Renal cortex interstitium (tissue), 15 donors: ENCODE results near the gene ALG2. TPM values are rescaled to one million over a fixed set of nuclear protein-coding genes. Genes with fewer than 3 reads are reported as not detected.

Experiments used
- DNase-seq, 11 donors: peaks; one replicate each; pipeline ENCODE4 v3.0.0-alpha.2; 2013; ENCODE audit warnings: low read depth in 9 of 11, low spot score in 4 of 11; ENCODE audit errors: extremely low read depth in 1 of 11
- long read RNA-seq, 16 experiments: transcript quantifications; one replicate each; lab custom pipeline, GENCODE V29; 2026
- polyA plus RNA-seq, 3 donors: library from polyadenylated mRNA; unstranded; fragments of 120-200 nt; gene quantifications; one replicate each; pipeline ENCODE4 v1.2.1, GENCODE V29; 2013; ENCODE audit not compliant: insufficient read length in 3 of 3

The ALG2 gene, protein sequence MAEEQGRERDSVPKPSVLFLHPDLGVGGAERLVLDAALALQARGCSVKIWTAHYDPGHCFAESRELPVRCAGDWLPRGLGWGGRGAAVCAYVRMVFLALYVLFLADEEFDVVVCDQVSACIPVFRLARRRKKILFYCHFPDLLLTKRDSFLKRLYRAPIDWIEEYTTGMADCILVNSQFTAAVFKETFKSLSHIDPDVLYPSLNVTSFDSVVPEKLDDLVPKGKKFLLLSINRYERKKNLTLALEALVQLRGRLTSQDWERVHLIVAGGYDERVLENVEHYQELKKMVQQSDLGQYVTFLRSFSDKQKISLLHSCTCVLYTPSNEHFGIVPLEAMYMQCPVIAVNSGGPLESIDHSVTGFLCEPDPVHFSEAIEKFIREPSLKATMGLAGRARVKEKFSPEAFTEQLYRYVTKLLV
- polyA plus RNA-seq = 10 to 100 TPM; 42.7 to 49.4 (median 45.2) TPM
- long read RNA-seq, donor 1, transcript ALG2-203 (2 exons, 1,880 nt) = major isoform, 16 of 20 reads
- long read RNA-seq, donor 1, partial matches to known transcripts = 0 of 20 reads
- long read RNA-seq, donor 1, other reads (novel, unspliced or antisense) = 0 of 20 reads
- long read RNA-seq, donor 2, transcript ALG2-203 (2 exons, 1,880 nt) = major isoform, 14 of 17 reads
- long read RNA-seq, donor 2, partial matches to known transcripts = 0 of 17 reads
- long read RNA-seq, donor 2, other reads (novel, unspliced or antisense) = 0 of 17 reads
- long read RNA-seq, donor 3, transcript ALG2-203 (2 exons, 1,880 nt) = major isoform, 23 of 874 reads
- long read RNA-seq, donor 3, partial matches to known transcripts = 308 of 874 reads
- long read RNA-seq, donor 3, other reads (novel, unspliced or antisense) = 541 of 874 reads
- long read RNA-seq, donor 4, transcript ALG2-203 (2 exons, 1,880 nt) = major isoform, 21 of 21 reads
- long read RNA-seq, donor 4, partial matches to known transcripts = 0 of 21 reads
- long read RNA-seq, donor 4, other reads (novel, unspliced or antisense) = 0 of 21 reads
- long read RNA-seq, donor 5 = 0 reads
- long read RNA-seq, donor 6, transcript ALG2-203 (2 exons, 1,880 nt) = major isoform, 15 of 19 reads
- long read RNA-seq, donor 6, partial matches to known transcripts = 0 of 19 reads
- long read RNA-seq, donor 6, other reads (novel, unspliced or antisense) = 0 of 19 reads
- long read RNA-seq, donor 7, transcript ALG2-203 (2 exons, 1,880 nt) = major isoform, 24 of 28 reads
- long read RNA-seq, donor 7, partial matches to known transcripts = 0 of 28 reads
- long read RNA-seq, donor 7, other reads (novel, unspliced or antisense) = 0 of 28 reads
- long read RNA-seq, donor 8, transcript ALG2-201 (3 exons, 2,966 nt) = minor isoform, 5 of 840 reads
- long read RNA-seq, donor 8, transcript ALG2-203 (2 exons, 1,880 nt) = major isoform, 35 of 840 reads
- long read RNA-seq, donor 8, partial matches to known transcripts = 201 of 840 reads
- long read RNA-seq, donor 8, other reads (novel, unspliced or antisense) = 599 of 840 reads
- long read RNA-seq, donor 9, transcript ALG2-203 (2 exons, 1,880 nt) = major isoform, 30 of 32 reads
- long read RNA-seq, donor 9, partial matches to known transcripts = 0 of 32 reads
- long read RNA-seq, donor 9, other reads (novel, unspliced or antisense) = 0 of 32 reads
- long read RNA-seq, donor 10, transcript ALG2-203 (2 exons, 1,880 nt) = major isoform, 22 of 25 reads
- long read RNA-seq, donor 10, partial matches to known transcripts = 0 of 25 reads
- long read RNA-seq, donor 10, other reads (novel, unspliced or antisense) = 0 of 25 reads
- long read RNA-seq, donor 11, transcript ALG2-203 (2 exons, 1,880 nt) = major isoform, 12 of 477 reads
- long read RNA-seq, donor 11, partial matches to known transcripts = 111 of 477 reads
- long read RNA-seq, donor 11, other reads (novel, unspliced or antisense) = 351 of 477 reads
- long read RNA-seq, donor 12, transcript ALG2-203 (2 exons, 1,880 nt) = major isoform, 6 of 8 reads
- long read RNA-seq, donor 12, partial matches to known transcripts = 0 of 8 reads
- long read RNA-seq, donor 12, other reads (novel, unspliced or antisense) = 0 of 8 reads
- long read RNA-seq, donor 13 = 0 reads
- long read RNA-seq, donor 14, transcript ALG2-203 (2 exons, 1,880 nt) = major isoform, 25 of 27 reads
- long read RNA-seq, donor 14, partial matches to known transcripts = 0 of 27 reads
- long read RNA-seq, donor 14, other reads (novel, unspliced or antisense) = 0 of 27 reads
- long read RNA-seq, donor 15, transcript ALG2-203 (2 exons, 1,880 nt) = major isoform, 14 of 15 reads
- long read RNA-seq, donor 15, partial matches to known transcripts = 0 of 15 reads
- long read RNA-seq, donor 15, other reads (novel, unspliced or antisense) = 0 of 15 reads
- long read RNA-seq, donor 16, transcript ALG2-203 (2 exons, 1,880 nt) = major isoform, 39 of 46 reads
- long read RNA-seq, donor 16, transcript ALG2-201 (3 exons, 2,966 nt) = minor isoform, 7 of 46 reads
- long read RNA-seq, donor 16, partial matches to known transcripts = 0 of 46 reads
- long read RNA-seq, donor 16, other reads (novel, unspliced or antisense) = 0 of 46 reads

DNA sequence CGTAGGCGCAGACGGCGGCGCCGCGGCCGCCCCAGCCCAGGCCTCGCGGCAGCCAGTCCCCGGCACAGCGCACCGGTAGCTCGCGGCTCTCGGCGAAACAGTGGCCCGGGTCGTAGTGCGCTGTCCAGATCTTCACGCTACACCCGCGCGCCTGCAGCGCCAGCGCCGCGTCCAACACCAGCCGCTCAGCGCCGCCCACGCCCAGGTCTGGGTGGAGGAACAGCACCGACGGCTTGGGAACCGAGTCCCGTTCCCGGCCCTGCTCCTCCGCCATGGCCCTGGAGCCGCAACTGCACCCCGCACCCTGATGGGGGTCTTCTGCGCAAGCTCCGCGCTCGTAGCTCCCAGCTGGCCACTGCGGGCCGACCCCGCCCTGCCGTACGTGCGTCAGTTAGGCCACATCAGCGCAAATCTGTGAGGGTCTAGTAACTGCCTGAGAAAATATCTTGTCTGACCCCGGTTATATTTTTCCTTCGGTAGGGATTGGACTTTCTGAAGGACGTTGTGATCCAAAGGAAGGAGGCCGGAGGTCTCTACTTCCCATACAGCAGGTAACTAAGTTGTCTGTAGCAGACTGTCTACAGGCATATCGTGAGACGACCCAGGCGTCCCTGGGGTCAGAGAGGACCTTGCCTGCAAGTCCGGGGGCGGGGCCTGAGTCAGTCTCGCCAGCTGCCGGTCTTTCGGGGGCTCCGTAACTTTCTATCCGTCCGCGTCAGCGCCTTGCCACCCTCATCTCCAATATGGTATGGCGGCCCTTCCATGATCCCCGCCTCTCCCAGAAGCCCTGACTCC lies at the start of gene ALG2, which contains the start of gene SEC61B:
TSS of gene ALG2 (minus strand) at position 322 of the 795 bp plus-strand sequence. CDS start at position 274, 48 bp downstream.
TSS of gene SEC61B (plus strand) at position 662 of the 795 bp plus-strand sequence. CDS start at position 744, 82 bp downstream.
- peak; percentile 83 to 97 (median 92) for DNase-seq

DNA sequence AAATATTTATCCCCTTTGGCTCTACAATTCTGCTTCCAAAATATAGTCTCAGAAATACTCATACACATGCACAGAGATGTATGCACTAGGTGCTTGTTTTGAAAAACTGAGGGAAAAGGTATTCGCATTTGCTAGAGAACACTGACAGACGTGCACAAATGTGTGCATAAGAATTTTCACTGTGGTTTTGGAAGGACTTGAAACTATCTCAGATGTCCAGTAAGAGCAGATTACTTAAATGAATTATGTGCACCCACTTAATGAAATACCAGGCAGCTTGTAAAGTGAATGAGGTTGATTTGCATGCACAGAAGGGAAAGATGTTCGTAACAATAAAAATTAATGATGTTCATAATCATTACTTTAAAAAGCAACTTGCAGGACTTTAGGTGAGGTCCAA lies 48.7 kb upstream of the ALG2 start:
- DNase-seq = no peak

DNA sequence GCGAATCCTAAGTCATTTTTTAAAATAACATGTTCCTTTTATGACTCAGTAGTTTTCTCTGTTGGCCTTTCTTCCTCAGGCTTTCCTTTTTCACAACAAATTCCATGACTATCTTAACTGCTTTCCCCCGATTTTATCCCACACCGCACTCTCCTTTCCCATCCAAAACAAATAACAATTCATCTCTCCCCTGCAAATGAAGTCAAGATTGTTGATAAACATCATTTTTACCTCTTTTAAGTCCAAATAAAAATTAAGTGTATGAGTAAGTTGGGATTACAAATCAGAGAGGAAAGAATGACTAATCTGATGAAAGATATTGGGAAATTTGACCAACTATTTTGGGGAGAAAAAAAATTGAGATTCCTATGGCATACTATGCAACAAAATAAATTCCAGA lies 47.7 kb upstream of the ALG2 start:
- no peak for DNase-seq

DNA sequence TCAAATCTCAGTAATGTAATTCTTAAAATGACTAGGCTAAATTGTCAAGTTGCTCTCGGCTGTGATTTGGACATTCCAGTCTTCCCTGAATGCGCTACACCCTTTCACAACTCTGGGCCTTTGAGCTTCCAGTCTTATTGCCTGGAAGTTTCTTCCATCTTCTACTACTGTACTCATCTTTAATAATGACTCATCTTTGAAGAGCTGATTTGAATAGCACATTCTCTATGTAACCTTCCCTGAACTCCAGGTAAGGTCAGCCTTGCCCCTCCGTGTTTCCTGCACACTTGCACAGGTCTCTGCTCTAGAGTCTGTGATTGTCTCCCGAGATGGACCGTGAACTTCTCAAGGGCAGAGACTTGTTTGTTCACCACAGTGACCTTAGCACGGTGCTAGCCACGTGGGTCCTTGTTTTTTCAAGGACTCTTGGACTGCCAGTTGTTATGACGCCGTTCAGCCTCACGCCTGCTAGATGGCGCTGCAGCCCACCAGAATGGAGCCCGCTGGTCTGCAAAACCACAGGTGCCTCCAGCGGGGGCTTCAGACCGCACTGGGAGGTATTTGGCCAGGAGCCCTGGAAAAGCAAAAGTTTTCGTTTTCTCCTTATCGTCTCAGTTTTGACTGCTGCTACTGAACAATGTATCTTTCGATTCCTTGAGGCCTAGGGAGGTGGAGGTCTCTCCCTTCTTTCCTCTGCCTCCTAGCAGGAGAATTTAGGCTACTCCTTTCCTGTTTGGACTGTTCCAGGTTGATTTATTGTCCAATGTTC lies 44.7 kb upstream of the ALG2 start:
- DNase-seq = peak in 10 of 11 donors; percentile 25 to 68 (median 50)

DNA sequence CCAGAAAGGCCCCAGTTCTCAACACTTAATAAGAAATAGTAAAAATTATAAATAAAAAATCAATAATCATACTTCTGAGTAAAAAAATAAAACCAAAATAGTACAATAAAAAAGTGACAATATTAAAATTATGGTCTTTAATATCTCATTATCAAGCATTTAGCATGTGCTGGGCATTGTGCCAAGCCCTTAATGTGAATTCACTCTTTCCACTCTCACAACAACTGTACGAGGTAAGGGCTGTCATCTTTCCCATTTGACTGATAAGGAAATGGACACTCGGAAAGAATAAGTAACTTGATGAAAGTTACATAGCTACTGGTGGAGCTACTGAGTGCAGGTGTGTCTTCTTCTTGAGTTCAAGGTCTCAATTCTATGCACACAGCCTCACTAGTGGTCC lies 43.9 kb upstream of the ALG2 start:
- no peak for DNase-seq

DNA sequence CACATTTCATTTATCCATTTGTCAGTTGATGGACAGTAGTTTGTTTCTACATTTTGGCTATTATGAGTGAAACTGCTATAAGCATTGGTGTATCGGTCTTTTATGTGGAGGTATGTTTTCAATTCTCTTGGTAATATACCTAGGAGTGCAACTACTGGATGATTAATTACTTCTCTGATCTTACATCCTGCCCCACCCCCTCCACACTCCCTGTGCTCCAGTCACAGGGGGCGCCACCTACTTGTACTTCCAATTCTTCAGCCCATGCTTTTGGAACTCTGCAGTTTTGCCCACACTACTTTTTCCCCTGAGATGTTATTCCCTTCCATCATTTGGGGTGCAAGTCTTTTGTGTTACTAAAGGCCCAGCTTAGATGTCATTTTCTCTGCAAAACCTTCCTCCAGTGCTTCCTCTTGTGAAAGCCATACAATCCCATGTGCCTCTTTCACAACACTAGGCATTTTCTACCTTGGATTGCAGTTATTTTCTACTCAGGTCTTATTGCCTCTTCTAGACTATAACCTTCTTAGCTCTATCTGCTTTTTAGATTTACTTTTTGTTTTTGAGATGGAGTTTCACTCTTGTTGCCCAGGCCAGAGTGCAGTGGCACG lies 42.4 kb upstream of the ALG2 start:
- no peak for DNase-seq

DNA sequence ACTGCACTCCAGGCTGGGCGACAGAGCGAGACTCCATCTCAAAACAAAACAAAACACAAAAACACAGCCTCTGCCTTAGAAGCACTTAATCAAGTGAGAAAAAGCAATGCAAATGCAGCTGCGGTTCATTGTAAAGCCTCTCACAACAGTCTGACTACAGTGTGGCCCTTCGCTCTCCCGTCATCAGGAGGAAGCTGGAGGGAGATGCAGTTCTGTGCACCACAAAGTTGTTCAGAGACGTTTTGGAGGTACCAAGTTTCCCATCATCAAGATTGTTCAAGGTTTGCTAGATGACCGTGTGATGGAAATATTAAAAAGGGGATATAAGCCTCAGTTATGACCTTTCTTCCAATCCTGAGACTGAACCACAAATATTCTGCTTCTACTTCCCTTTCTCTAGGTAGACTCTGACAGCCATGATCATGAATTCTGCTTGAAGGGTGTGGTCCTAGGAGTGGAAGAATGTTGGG lies 41.2 kb upstream of the ALG2 start:
- DNase-seq = no peak

DNA sequence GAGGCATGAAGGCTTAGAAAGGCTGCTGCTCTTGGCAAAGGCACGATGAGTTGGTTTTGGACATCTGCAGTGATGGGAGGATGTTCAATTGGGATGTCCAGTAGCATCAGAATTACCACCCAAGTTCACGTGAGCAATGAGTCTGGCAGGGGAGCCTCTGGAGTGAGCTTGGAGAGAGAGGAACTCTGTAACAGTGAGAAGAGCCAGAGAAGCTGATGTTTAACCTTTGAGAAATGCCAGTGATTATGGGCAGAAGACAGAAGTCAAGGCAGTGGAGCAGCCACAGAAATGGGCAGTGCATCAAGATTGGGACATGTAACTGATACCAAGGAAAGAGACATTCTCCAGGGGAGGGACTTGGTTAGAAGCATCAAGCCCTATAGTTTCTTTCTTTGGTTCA lies 40.2 kb upstream of the ALG2 start:
- DNase-seq = no peak

DNA sequence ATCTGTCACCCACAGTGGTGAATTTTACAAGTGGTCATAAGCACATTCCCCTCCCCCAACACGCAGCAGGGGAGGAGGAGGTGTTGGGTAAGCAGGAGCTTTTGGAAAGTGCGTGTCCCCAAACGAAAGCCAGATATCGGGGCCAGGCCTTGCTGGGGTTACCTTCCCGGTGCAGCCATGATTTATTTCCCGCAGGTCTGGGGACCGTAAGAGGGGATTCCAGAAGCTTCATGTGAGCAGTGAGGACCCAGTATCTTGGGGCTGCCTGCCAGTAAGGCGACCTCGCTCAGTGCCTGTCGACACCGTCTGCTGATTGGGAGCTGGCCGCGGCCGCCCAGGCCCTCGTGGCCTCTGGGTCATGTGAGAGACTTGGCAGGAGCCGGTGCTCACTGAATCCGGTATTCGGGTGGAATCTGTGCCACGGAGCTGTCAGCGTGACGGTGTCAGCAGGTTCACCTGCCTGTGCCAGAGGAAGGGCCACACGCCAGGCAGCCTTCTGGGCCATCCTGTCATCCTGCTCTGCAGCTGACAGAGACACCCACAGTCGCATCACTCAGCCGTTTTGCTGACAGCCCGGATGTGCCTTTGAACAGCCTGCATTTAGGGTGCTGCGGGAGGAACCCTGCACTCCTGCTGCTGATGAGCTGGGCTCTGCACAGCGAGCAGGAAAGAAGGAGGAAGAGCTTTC lies 37.6 kb upstream of the ALG2 start:
- DNase-seq = peak in 5 of 11 donors; percentile 22 to 36 (median 30)

DNA sequence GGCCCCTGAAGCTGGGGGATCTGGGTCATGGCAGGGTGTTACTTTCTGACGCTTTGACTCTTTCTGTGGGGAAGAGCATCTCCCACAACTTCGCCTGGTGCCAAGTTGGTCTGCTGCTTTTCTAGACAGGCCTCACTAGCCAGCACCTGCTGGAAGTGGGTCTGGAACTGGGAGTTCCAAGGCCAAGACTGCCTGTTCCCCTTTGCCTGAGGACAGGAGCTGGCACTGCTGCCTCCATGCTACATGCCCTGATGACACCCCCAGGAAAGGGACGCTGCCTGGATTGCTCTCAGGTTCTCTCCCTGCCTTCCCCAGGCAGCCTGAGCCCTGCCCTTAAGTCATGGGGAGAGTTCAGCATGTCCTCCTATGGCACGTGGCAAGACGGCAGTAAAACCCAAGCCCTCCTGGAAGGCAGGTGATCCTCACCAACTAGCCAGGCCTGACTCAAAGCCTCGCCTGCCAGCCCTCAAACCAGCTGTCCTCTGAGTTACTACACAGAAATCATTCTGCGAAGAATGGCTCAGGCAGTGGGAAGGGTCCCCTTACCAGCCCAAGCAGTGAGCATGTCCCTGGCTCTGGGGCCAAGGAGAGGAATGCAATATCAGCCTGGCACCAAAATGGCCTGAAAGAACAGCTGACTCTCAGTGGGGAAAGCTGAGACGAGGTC lies 36.1 kb upstream of the ALG2 start:
- no peak for DNase-seq

DNA sequence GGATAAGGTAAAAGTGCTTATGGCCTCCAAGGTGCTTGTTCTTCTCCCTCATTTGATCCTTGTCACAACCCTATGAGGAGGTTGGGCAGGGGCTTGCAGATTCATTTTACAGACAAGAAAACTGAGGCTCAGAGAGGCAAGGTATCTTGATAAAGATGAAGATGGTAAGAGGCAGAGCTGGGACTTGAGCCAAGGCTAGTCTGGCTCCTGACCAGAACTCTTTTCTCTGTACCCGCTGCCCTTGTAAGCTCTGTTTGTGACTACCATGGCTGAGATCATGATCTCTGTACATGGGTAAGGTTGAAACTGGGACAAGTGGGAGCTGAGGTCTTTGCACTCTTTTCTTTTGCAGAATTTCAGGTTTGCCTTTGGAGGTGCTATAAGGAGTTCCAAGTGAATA lies 33.9 kb upstream of the ALG2 start:
- DNase-seq = no peak

DNA sequence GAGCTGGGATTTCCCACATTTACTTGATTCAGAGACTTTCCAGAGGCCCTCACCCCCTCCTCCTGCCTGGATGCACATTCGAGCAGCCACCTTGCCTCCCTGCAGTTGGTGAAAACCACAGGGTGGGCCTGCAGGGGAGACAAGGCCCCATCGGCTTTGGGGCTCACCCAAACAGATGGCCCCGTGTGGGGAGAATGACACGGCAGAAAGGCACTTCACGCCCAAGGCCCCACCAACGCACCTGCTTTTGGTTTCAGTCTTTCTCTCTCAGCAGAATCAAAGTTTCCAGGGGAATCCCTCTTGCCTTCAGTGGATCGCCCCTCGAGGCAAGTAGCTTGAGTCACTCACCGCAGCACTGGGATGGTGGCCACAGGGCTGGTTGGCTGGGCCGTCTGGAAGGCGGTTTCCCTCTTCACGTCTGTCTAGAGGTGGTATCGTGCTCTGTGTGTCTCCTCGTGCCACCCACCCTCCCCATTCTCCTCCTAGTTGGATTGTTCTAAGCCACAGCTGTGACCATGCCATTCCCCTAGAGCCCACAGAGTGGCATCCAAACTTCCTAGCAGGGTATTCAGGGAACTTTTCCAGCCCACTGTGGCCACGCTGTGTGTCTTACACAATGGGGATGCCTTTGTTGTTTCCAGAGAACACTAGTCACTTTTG lies 32.2 kb upstream of the ALG2 start:
- no peak for DNase-seq

DNA sequence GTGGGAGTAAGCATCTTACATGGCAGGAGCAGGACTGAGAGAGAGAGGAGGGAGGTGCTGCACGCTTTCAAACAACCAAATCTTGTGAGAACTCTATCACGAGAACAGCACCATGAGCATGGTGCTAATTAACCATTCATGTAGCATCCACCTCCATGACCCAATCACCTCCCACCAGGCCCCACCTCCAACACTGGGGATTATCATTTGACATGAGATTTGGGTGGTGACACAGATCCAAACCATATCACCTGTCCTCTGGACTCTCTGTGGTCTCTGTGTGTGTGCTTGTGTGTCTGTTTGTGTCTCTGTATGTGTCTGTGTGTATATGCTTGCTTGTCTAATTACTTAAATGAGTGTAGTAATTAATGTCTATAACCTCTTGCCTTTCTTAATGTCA lies 31.4 kb upstream of the ALG2 start:
- no peak for DNase-seq
